GM18870 (cell line): ENCODE results near the gene PHIP.
"Not testable (repeated sequence)": the region's sequence is repeated elsewhere in the genome, so short reads cannot be mapped to it uniquely, and the experiment has no call there.

Source experiments
- ATAC-seq: cut with Tn5 transposase; IDR thresholded peaks from one replicate; pipeline ENCODE4 v1.9.1; 2021; ENCODE audit warnings: moderate library complexity; ENCODE audit not compliant: unreplicated experiment

Gene PHIP

GRCh38 chr6:79078075-79078969 lies at the start of gene PHIP:
Gene PHIP, minus strand, starts transcription at chr6:79078254. Its CDS starts 186 bp downstream, at chr6:79078068.
- peak; percentile 60 for ATAC-seq

- ATAC-seq = no peak
Measured at GRCh38 chr6:79127660-79128059, 49.6 kb upstream of the PHIP start.

- ATAC-seq = no peak
Measured at GRCh38 chr6:79119217-79119616, 41.2 kb upstream of the PHIP start.

DNA sequence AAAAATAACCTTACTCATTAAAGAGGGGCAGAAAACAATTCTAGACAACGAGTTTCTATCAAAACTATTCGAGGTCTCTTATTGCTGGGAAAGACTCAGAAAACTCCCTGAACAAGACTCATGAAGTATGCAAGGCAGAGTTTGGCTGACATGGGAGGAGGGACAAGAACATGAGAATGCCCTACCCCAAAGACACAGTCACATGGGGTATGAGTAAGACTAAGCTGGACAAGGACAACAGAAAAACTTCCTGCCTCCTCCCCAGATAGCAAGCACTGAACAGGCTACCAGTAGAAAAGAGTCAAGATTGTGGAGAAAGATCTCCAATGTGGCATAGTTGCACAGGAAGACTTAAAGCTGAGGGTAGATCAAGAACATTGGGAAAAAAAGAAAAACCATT lies 39.7 kb upstream of the PHIP start:
- ATAC-seq = no peak

DNA sequence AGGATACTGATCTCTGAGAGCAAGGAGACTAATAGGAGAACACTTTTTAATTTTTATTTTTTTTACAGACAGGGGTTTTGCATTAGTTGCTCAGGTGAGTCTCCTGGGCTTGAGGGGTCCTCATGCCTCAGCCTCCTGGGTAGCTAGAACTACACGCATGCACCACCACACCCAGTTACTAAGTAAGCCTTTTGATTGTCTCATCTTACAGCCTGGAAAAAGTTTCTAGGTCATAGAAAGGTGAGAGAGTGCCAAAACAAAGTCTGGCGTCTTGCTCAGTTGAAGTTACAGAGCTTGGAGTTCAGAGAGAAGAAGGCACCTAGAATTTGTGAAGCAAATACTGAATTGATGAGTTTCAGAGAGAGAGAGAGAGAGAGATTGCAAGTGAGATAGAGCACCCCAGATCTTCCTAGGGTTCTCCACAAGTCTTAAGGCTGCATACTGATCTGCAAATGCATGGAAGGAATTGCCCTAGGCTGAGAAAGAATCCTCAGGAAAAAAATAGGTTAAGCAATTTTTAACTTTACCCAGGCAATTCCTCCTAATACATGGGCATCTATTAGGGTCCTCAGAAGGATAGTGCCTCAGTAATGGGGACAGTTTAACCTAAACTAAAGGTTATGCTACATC lies 37.6 kb upstream of the PHIP start:
- no peak for ATAC-seq

GRCh38 chr6:79111549-79111948 lies 33.5 kb upstream of the PHIP start:
- no peak for ATAC-seq

DNA sequence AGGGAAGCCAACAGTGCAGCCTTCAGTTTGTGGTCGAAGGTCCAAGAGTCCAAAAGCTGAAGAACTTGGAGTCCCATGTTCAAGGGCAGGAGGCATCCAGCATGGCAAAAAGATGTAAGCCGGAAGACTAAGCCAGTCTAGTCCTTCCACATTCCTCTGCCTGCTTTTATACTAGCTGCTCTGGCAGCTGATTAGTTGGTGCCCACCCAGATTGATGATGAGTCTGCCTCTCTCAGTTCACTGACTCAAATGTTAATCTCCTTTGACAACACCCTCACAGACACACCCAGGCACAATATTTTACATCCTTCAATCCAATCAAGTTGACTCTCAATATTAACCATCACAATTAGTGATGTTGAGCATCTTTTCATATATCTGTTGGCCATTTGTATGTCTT lies 23.1 kb upstream of the PHIP start:
- ATAC-seq = no peak

DNA sequence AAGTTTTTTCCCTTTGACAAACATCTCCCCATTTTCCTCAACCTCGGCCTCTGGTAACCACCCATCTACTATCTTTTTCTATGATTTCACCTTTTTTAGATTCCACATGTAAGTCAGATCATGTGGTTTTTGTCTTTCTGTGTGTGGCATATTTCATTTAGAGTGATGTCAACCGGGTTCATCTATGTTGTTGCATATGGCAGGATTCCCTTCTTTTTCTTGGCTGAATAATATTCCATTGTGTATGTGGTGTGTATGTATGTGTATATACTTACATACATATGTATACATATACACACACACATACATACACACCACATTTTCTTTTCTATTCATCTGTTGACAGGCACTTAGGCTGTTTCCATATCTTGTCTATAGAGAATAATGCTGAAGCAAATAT lies 22.2 kb upstream of the PHIP start:
- no peak for ATAC-seq

DNA sequence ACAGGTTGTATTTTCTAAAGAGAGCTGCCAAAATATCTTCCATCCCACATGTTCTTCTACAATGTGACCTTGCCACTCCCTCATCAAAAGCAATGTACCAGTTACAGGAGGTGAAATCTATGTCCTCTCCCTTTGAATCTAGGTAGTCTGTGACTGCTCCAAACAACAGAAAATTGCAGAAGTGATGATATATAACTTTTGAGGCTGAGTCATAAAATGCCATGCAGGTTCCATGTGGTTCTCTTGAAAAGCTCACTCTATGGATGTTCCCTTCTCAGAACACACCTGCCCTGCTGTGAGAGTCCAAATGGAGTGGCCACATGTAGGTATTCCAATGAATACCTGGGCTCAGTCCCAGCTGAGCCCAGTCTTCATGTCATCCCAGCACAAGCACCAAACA lies 16.9 kb upstream of the PHIP start:
- no peak for ATAC-seq

GRCh38 chr6:79091801-79092200 lies 13.7 kb upstream of the PHIP start:
- not testable (repeated sequence) for ATAC-seq

DNA sequence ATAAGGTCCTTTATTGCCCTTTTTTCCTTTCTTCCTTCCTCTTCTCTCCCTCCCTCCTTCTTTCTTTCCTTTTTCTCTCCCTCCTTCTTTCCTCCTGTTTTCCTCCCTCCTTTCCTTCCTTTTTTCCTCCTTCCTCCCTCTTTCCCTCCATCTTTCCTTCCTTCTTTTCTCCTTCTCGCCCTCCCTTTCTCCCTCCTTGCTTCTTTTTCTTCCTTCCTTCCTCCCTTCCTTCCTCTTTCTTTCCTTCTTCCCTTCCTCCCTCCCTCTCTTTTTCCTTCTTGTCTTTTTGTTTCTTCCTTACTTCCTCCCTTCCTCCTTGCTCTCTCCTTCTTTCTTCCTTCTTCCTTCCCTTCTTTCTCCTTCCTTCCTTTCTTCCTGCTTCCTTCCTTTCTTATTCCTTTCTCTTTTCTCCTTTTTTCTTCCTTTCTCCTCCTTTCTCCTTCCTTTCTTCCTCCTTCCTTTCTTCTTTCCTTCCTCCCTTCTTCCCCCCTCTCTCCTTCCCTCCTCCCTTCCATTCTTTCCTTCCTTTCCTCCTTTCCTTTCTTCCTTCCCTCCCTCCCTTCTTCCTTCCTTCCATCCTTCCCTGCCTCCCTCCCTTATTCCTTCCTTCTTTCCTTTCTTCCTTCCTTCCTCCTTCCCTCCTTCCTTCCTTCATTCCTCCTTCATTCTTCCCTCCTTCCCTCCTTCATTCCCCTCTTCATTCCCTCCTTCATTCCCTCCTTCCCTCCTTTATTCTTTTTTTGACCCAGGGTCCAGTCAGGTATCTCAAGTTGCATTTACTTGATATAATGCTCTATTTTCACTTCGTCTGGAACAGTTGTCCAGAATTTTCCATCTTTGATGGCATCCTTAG lies 11.7 kb upstream of the PHIP start:
- ATAC-seq = no peak

GRCh38 chr6:79084693-79085092 lies 6.6 kb upstream of the PHIP start:
- no peak for ATAC-seq

DNA sequence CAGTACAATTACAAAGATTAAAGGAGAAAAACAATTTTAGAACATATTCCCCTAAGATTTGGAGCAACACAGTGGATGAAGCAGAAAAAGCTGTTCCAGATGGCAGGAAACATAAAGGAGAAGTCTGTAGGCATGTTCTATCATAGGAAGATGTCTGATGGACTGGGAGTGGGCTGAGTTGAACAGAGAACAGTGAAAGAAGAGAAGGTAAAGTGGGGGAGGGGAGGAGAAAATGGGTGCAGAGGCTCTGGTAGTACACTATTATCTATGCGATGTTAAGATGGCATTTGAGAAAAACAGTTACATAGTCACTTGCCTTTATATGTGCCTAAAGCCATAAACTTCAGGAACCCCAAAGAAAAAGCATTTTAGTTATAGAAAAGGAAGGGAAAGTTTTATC lies 4.2 kb upstream of the PHIP start:
- no peak for ATAC-seq

DNA sequence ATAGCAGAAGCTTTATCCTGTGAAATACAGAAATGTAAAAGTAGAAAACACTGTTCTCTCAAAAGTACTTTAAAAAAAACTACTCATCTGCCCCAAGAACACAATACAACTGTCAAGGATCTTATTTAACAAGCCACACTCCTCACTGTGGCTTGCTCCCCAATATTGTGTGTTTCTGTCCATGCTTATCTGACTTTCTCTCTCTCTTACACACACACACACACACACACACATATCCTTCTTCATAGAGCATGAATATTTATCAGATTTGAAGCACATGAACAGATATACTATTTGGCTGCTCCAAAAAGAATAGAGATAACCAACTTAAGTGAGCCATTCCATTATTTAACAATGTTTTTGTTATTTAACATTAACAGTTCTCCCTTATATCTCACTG lies 3.6 kb upstream of the PHIP start:
- ATAC-seq = no peak

DNA sequence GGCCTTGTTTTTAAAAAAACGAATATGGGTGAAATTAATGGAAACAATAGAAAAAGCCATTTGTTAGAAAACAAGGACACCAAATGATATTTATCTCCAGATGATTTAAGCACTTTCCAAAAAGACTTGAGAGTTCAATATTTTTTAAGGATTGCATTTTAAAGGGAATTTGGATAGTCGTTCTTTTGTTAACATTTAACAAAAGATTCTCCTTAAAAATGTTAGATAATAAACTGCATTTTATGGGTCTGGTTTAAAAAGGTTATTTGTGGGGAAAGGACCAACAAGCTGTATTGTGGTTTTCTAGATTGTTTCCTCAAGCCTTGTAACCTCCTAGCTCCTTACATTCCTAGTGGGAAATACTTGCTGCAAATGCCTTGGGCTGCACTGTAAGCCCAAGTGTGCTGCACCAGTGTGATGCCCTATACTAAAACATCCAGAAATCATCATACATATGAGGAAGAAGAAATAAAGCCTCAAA lies 1.5 kb upstream of the PHIP start:
- no peak for ATAC-seq

- ATAC-seq = peak; percentile 12
Measured at GRCh38 chr6:79077715-79078074, 359 bp downstream of the PHIP start.

- ATAC-seq = peak; percentile 38
Measured at GRCh38 chr6:79076782-79077641, 1.0 kb downstream of the PHIP start.

DNA sequence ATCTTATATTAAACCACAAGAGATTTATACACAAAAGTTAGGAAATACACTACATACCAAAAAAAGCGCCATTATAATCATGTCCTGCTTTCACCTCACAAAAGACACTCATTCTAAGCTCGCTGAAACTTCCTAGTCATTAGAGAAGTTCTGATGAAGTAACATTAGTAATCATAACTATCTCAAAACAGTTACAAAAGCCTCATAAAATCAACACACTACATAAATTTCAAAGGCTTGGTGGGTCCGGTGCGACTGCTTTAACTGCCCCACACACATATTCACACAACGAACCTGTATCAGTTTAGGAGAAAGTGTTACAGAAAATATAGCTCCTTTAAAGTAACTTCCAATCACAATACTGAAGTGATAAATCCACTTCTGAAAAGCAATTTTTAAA lies 1.9 kb downstream of the PHIP start:
- ATAC-seq = no peak

DNA sequence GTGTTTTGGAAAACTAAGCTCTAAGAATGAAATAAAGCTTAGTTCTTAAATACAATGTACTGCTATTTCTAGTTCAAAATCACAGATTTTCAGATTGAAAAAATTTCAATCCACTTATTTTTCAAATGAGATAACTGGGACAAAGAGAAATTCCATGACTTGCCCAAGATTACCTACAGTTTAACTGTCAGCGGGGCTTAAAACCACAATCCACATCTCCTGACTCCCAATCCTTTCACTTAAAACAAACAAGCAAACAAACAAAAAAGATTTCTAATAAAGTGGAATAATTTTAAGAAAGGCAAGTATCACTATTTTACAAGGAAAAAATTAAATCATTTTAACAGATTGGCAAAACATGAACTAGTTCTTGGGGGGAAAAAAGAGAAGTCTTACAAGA lies 4.2 kb downstream of the PHIP start:
- no peak for ATAC-seq

GRCh38 chr6:79072640-79073181 lies 5.3 kb downstream of the PHIP start:
- peak; percentile 41 for ATAC-seq
